Endometrium (tissue), 2 donors: ENCODE data around the gene VAV1.

Experiments used
- FAIRE-seq: peaks from 2 replicates; lab custom pipeline; 2012; peaks lifted over from hg19 to GRCh38; lab: Jason Lieb, UNC
- donor health status: control.
- donor health status: control.

The VAV1 gene

GRCh38 chr19:6894313-6894712 is 121.8 kb downstream of the VAV1 start:
- no peak for FAIRE-seq

GRCh38 chr19:6903446-6903845 is 130.9 kb downstream of the VAV1 start:
- FAIRE-seq, result no peak

GRCh38 chr19:6906559-6907060 is 134.1 kb downstream of the VAV1 start:
- no peak for FAIRE-seq
